Right lobe of liver (tissue), 6 donors: ENCODE measurements around the gene JUN. TPM values are rescaled to one million over a fixed set of nuclear protein-coding genes. Genes with fewer than 3 reads are reported as not detected.
"Not testable (repeated sequence)": the region's sequence is repeated elsewhere in the genome, so short reads cannot be mapped to it uniquely, and the experiment has no call there.

Experiments
- ATAC-seq, 4 donors: fragments of 200-7000 bp; cut with Tn5 transposase; one replicate each; pipeline ENCODE4 v1.9.1; 2020; ENCODE audit warnings: mild to moderate bottlenecking in 4 of 4, moderate library complexity in 4 of 4
- DNase-seq, 3 donors: peaks; one replicate each; pipeline ENCODE4 v3.0.0-alpha.2; 2020
- H3K27ac ChIP-seq, 3 donors: fragments of 200-600 bp; one replicate each; pipeline ENCODE4 v1.8.0; 2022
- H3K27me3 ChIP-seq, 2 donors: fragments of 200-600 bp; one replicate each; pipeline ENCODE4 v1.8.0; 2022
- H3K36me3 ChIP-seq, 4 donors: fragments of 200-600 bp; sonication (generic) in 1 of 4; one replicate each; pipeline versions ENCODE4 v1.5.1 to v1.8.0; 2017 to 2022; ENCODE audit warnings: control low read depth in 1 of 4
- H3K4me1 ChIP-seq, 4 donors: fragments of 200-600 bp; sonication (generic) in 1 of 4; one replicate each; pipeline versions ENCODE4 v1.5.1 to v1.8.0; 2017 to 2022; ENCODE audit warnings: control low read depth in 1 of 4
- H3K4me3 ChIP-seq, 3 donors: fragments of 200-600 bp; one replicate each; pipeline ENCODE4 v1.8.0; 2022
- H3K9me3 ChIP-seq, 4 donors: fragments of 200-600 bp; sonication (generic) in 1 of 4; one replicate each; pipeline versions ENCODE4 v1.5.1 to v1.8.0; 2017 to 2022; ENCODE audit warnings: control low read depth in 1 of 4
- POLR2A ChIP-seq: fragments of 450-650 bp; IDR thresholded peaks from one replicate; pipeline ENCODE4 v1.6.1; 2017; ENCODE audit warnings: antibody characterized with exemption, mild to moderate bottlenecking
- WGBS: methylation state at CpG from one replicate; pipeline ENCODE4 v1.1.6; 2018; ENCODE audit warnings: low coverage, low lambda C conversion rate; ENCODE audit not compliant: insufficient coverage; ENCODE audit errors: missing lambda C conversion rate; 5-methylcytosine and 5-hydroxymethylcytosine counted together
- intact Hi-C, 2 donors: fragments of 100-400 bp; cut with DNase I; formaldehyde crosslinking; loops; one replicate each; pipeline versions ENCODE4 v1.11.2 to v1.14.1; 2022
- total RNA-seq, 6 experiments: library from RNA; depleted of rRNA in 2 of 6; stranded (reverse); fragments of >200 nt in 2 of 6; fragmentation: NEBNext Ultra II Directional in 3 of 6; extraction: Animal tissue kit (Norgen Biotek cat#: 25700) in 3 of 6; gene quantifications; one replicate each; pipeline versions ENCODE4 v1.1.0 to v1.2.4, GENCODE V29; 2016 to 2023
- TF ChIP-seq, protein P1 (sequence below), 4 donors: fragments of 200-600 bp in 3 of 4; fragments of 450-650 bp in 1 of 4; IDR thresholded peaks; one replicate each; pipeline versions ENCODE4 v1.5.1 to v1.8.0; 2016 to 2022; ENCODE audit warnings: antibody characterized with exemption in 4 of 4, mild to moderate bottlenecking in 2 of 4
- donor health status: DM: no; HTN: yes; CAD: no.
- donor health status: DM: no; HTN: no; CAD: no.
- donor health status: DM: no; HTN: no; CAD: no.
- donor health status: DM: no; HTN: yes; CAD: no.
- donor health status: DM: no; HTN: yes; CAD: no.

The JUN gene
- total RNA-seq, 6 experiments from 2014 or later, result 9.3 to 116 (median 88.1) TPM

DNA sequence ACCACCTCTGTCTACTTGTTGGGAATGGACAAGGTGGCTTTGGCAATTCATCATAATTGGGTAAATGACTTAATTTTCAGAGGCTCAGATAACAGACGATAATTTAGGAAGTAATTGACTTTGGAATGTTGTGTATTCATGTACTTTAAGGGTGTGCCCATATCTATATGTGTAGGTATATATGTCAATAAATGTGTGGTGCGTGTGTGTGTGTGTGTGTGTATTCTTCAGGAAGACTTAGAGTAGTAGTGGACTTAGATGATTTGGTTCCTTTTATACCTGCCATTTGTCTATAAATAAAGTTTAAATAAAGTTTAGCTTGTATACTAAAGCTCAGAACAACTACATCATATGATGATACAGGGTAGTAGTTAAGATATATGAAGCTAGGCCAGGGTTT, 20.0 kb upstream of the JUN start:
- TF ChIP-seq, protein P1, sequence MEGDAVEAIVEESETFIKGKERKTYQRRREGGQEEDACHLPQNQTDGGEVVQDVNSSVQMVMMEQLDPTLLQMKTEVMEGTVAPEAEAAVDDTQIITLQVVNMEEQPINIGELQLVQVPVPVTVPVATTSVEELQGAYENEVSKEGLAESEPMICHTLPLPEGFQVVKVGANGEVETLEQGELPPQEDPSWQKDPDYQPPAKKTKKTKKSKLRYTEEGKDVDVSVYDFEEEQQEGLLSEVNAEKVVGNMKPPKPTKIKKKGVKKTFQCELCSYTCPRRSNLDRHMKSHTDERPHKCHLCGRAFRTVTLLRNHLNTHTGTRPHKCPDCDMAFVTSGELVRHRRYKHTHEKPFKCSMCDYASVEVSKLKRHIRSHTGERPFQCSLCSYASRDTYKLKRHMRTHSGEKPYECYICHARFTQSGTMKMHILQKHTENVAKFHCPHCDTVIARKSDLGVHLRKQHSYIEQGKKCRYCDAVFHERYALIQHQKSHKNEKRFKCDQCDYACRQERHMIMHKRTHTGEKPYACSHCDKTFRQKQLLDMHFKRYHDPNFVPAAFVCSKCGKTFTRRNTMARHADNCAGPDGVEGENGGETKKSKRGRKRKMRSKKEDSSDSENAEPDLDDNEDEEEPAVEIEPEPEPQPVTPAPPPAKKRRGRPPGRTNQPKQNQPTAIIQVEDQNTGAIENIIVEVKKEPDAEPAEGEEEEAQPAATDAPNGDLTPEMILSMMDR (IDR thresholded peaks at IDR 0.05), result no peak
- TF ChIP-seq POLR2A, result no peak
- Histone ChIP-seq H3K27ac (no peak overlapping the region), H3K27me3 (no peaks in the 10 kb centered on the region), H3K4me1 (peaks cover 0 to 18% (median under 1%) of the 10 kb centered on the region in 4 donors), H3K36me3 (no peaks in the 10 kb centered on the region), H3K9me3 (no peaks in the 10 kb centered on the region), H3K4me3 (no peak overlapping the region)
- ATAC-seq, result no peak
- WGBS, result 88% methylated on average over 2 of the region's 2 CpGs
- intact Hi-C loops, result no loop called here
- DNase-seq, result no peak

DNA sequence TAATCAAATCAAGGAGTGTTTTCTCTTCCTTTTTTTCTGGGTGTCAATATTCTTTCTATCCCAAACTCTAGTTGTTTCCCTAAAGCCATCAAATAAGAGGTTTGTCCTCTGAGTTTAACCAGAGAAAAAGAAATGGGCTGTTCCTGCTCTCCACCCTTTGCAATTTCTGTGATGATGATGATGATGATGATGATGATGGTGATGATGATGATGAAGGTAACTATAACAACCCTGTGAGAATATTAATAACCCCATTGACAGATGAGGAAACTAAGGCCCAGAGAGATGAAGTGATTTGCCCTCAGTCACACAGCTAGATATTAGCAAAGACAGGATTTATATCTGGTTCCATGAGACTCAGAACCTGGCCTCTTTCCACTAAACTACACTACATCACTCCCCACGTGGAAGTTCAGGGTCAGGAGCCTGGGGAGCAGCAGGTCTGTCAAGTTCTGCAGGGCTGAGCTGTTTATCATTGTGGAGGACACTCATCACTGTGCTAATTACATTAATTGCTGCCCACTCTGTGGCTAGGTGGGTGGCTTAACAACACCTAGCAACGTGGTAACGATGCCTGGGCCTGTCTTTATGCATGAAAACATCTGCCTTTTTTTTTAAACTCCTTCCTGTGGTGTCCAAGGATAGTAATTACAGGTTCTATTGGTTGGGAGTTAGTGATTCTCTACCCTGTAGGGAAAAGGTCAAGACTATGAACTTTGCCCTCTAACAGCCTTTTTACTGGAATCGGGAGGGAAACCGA, 19.0 kb upstream of the JUN start:
- Histone ChIP-seq H3K4me3 (no peak overlapping the region), H3K9me3 (no peaks in the 10 kb centered on the region), H3K4me1 (peaks cover 0 to 14% (median 0%) of the 10 kb centered on the region in 4 donors), H3K36me3 (no peaks in the 10 kb centered on the region), H3K27ac (peak overlapping the region in 1 of 3 donors; percentile 3), H3K27me3 (no peaks in the 10 kb centered on the region)
- TF ChIP-seq POLR2A, result no peak
- TF ChIP-seq, protein P1 (IDR thresholded peaks at IDR 0.05), result no peak
- 14% methylated on average over 4 of the region's 5 CpGs for whole genome bisulfite sequencing
- DNase-seq (no peak), ATAC-seq (peak; percentile 67 to 88 (median 74))
- intact Hi-C loops, result no loop called here

DNA sequence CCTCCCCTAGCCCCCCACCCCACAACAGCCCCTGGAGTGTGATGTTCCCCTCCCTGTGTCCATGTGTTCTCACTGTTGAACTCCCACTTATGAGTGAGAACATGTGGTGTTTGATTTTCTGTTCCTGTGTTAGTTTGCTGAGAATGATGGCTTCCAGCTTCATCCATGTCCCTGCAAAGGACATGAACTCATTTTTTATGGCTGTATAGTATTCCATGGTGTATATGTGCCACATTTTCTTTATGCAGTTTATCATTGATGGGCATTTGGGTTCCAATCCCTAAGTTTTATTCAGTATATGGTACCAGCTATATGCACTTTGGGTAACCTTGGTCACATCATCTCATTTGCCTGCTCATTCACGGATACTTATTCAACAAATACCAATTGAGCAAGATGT, 17.4 kb upstream of the JUN start:
- DNase-seq, intact Hi-C loops, H3K27me3 ChIP-seq, H3K27ac ChIP-seq, H3K36me3 ChIP-seq, H3K4me3 ChIP-seq, ATAC-seq, H3K9me3 ChIP-seq: not testable (repeated sequence)
- H3K4me1 ChIP-seq, result peaks cover 0 to 14% (median 0%) of the 10 kb centered on the region in 4 donors
- WGBS, result 100% methylated on average over 1 of the region's 1 CpG

DNA sequence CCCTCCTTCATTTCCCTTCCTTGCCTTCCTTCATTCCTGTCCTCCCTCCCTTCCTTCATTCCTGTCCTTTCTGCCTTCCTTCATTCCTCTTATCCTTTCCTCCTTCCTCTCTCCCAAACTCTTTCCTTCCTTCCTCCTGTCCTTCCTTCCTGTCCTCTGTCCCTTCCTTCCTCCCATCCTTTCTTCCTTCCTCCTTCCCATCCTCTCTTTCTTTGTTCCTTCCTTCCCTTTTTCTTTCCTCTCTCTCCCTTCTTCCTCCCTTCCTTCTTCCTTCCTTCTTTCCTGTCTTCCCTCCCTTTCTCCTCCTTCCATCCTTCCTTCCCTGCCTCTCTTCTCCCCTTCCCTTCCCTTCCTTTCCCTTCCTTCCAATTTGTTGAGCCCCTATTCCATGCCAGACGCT, 15.8 kb upstream of the JUN start:
- intact Hi-C loops, result no loop called here
- TF ChIP-seq POLR2A, result no peak
- TF ChIP-seq, protein P1 (IDR thresholded peaks at IDR 0.05), result no peak
- 100% methylated on average over 1 of the region's 1 CpG for WGBS
- Histone ChIP-seq H3K27me3 (no peaks in the 10 kb centered on the region), H3K4me1 (peaks cover 0 to 14% (median 0%) of the 10 kb centered on the region in 4 donors), H3K4me3 (no peak overlapping the region), H3K27ac (no peak overlapping the region), H3K9me3 (no peaks in the 10 kb centered on the region), H3K36me3 (no peaks in the 10 kb centered on the region)
- ATAC-seq (no peak), DNase-seq (no peak)

DNA sequence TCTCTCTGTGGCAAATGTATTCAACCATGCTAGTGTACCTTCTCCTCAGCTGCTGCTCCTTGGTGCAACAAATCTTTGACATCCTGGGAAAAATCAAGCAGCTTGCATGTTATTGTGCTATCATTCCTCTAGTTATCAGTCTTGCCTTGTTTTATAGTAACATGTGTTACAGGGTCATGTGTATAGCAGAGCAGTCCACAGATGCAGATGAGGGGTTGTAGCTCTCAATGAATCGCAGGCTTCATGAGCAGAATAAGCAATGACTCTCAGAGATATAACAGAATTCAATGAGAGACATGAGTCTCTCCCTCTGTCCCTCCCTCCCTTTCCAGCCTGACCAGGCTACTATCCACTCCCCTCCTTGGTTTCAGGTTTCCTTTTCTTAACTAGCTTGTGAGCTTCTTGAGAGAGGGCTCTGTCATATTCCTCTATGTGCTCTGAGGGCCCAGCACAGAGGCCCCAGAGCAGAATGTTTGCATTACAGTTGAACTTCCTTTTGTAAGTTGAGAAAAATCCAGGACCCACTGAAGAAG, 15.1 kb upstream of the JUN start:
- WGBS, result 100% methylated on average over 1 of the region's 1 CpG
- no peak for ATAC-seq
- no peak for DNase-seq
- Histone ChIP-seq H3K36me3 (no peaks in the 10 kb centered on the region), H3K9me3 (no peaks in the 10 kb centered on the region), H3K27ac (no peak overlapping the region), H3K4me3 (no peak overlapping the region), H3K27me3 (no peaks in the 10 kb centered on the region), H3K4me1 (peaks cover 0 to 13% (median 0%) of the 10 kb centered on the region in 4 donors)
- intact Hi-C loops, result no loop called here
- TF ChIP-seq, protein P1 (IDR thresholded peaks at IDR 0.05), result no peak
- TF ChIP-seq POLR2A, result no peak
